HepG2 (cell line): ENCODE data around the gene AXIN2. TPM values are rescaled to one million over a fixed set of nuclear protein-coding genes. Genes with fewer than 3 reads are reported as not detected.

ENCODE experiments used
- CC2D1A ChIP-seq: sonication (generic); formaldehyde crosslinking; IDR thresholded peaks from 2 replicates; pipeline ENCODE4 v1.8.1; 2023; ENCODE audit warnings: mild to moderate bottlenecking, missing genetic modification reagents
- DR1 ChIP-seq: sonication (generic); formaldehyde crosslinking; IDR thresholded peaks from 2 replicates; pipeline ENCODE4 v1.8.0; 2021; ENCODE audit warnings: mild to moderate bottlenecking, missing genetic modification reagents, inconsistent platforms
- EZH2 ChIP-seq: conservative IDR thresholded peaks from 2 replicates; pipeline ENCODE4 v1.6.1; 2012; ENCODE audit warnings: mild to moderate bottlenecking, low read depth, low read length, moderate library complexity
- FOXM1 ChIP-seq: sonication (generic); formaldehyde crosslinking; IDR thresholded peaks from 2 replicates; pipeline ENCODE4 v1.5.0; 2020; ENCODE audit warnings: missing genetic modification reagents
- KAT8 ChIP-seq: IDR thresholded peaks from 2 replicates; pipeline ENCODE4 v1.6.1; 2016; ENCODE audit warnings: missing genetic modification reagents, missing compliant biosample characterization
- KDM5A ChIP-seq: fragments of 200-600 bp; sonication (generic); IDR thresholded peaks from 2 replicates; pipeline ENCODE4 v1.7.0; 2018; ENCODE audit warnings: antibody characterized with exemption, mild to moderate bottlenecking, low read length, borderline replicate concordance
- KLF15 ChIP-seq: sonication (generic); formaldehyde crosslinking; IDR thresholded peaks from 2 replicates; pipeline ENCODE4 v1.8.1; 2023; ENCODE audit warnings: borderline replicate concordance, mild to moderate bottlenecking, inconsistent platforms, missing genetic modification reagents, mixed read lengths
- MTF2 ChIP-seq: sonication (generic); formaldehyde crosslinking; IDR thresholded peaks from 2 replicates; pipeline ENCODE4 v1.5.0; 2020; ENCODE audit warnings: missing genetic modification reagents, borderline replicate concordance
- MXI1 ChIP-seq: IDR thresholded peaks from 3 replicates; pipeline ENCODE4 v1.6.1; 2012; ENCODE audit warnings: low read depth, low read length, inconsistent platforms, borderline replicate concordance
- NR2F6 ChIP-seq, 2 experiments: IDR thresholded peaks; 2 replicates each; pipeline ENCODE4 v1.6.1; 2016; ENCODE audit warnings: antibody characterized with exemption in 1 of 2, mild to moderate bottlenecking in 1 of 2
- PCBP1 ChIP-seq: fragments of 200-400 bp; formaldehyde crosslinking; IDR thresholded peaks from 2 replicates; pipeline ENCODE4 v1.6.1; 2017; ENCODE audit warnings: mild to moderate bottlenecking, low read depth, low read length, borderline replicate concordance
- RAD21 ChIP-seq: fragments of 450-650 bp; formaldehyde crosslinking; IDR thresholded peaks from 2 replicates; pipeline ENCODE4 v1.5.0; 2020; ENCODE audit warnings: mild to moderate bottlenecking
- REXO4 ChIP-seq: sonication (generic); formaldehyde crosslinking; IDR thresholded peaks from 2 replicates; pipeline ENCODE4 v1.8.0; 2022; ENCODE audit warnings: missing genetic modification reagents, mild to moderate bottlenecking, borderline replicate concordance
- SMAD9 ChIP-seq: sonication (generic); formaldehyde crosslinking; IDR thresholded peaks from 2 replicates; pipeline ENCODE4 v1.5.1; 2020; ENCODE audit warnings: mild to moderate bottlenecking, missing genetic modification reagents
- SP140L ChIP-seq: sonication (generic); formaldehyde crosslinking; IDR thresholded peaks from 2 replicates; pipeline ENCODE4 v1.4.0; 2020; ENCODE audit warnings: missing genetic modification reagents, borderline replicate concordance
- TCF7 ChIP-seq: sonication (generic); IDR thresholded peaks from 2 replicates; pipeline ENCODE4 v1.6.1; 2016; ENCODE audit warnings: antibody characterized with exemption, low read depth
- THYN1 ChIP-seq: sonication (generic); formaldehyde crosslinking; IDR thresholded peaks from 2 replicates; pipeline ENCODE4 v1.8.1; 2023; ENCODE audit warnings: low read depth, mild to moderate bottlenecking, moderate library complexity, missing genetic modification reagents, borderline replicate concordance
- YY1 ChIP-seq: IDR thresholded peaks from 2 replicates; pipeline ENCODE4 v1.6.1; 2011; ENCODE audit warnings: low read length, low read depth, moderate library complexity, mild to moderate bottlenecking; ENCODE audit not compliant: insufficient read depth, insufficient replicate concordance
- ZBTB1 ChIP-seq: sonication (generic); formaldehyde crosslinking; IDR thresholded peaks from 2 replicates; pipeline ENCODE4 v1.4.0; 2020; ENCODE audit warnings: missing genetic modification reagents, borderline replicate concordance
- ZNF207 ChIP-seq: fragments of 450-650 bp; IDR thresholded peaks from 2 replicates; pipeline ENCODE4 v1.6.1; 2016; ENCODE audit warnings: antibody characterized with exemption, borderline replicate concordance
- ZNF460 ChIP-seq: sonication (generic); formaldehyde crosslinking; IDR thresholded peaks from 2 replicates; pipeline ENCODE4 v1.5.1; 2020; ENCODE audit warnings: missing genetic modification reagents, mild to moderate bottlenecking, borderline replicate concordance
- ZNF713 ChIP-seq: sonication (generic); formaldehyde crosslinking; IDR thresholded peaks from 2 replicates; pipeline ENCODE4 v1.4.0; 2020; ENCODE audit warnings: mild to moderate bottlenecking, missing genetic modification reagents
- ZNF792 ChIP-seq: IDR thresholded peaks from 2 replicates; pipeline ENCODE4 v1.6.1; 2016
- polyA plus RNA-seq, 8 experiments: library from polyadenylated mRNA; depleted of rRNA in 3 of 8; stranded (reverse) in 7 of 8; unstranded in 1 of 8; fragments of >200 nt; fragmentation: Illumina TruSeq in 4 of 8; extraction: Trizol in 4 of 8; gene quantifications; 2 replicates each; pipeline versions ENCODE4 v1.2.1 to v1.2.3, GENCODE V29; 2011 to 2016; ENCODE audit warnings: low read depth in 4 of 8, missing spikeins in 1 of 8, mixed read lengths in 1 of 8; ENCODE audit not compliant: insufficient read depth in 1 of 8
- total RNA-seq, 5 experiments: library from RNA; depleted of rRNA; stranded (reverse); fragments of >200 nt; fragmentation: Illumina TruSeq; extraction: Trizol; gene quantifications; 2 replicates each; pipeline ENCODE4 v1.2.3, GENCODE V29; 2016; ENCODE audit warnings: low read depth in 1 of 5
- TF ChIP-seq, protein P1 (sequence below): sonication (generic); formaldehyde crosslinking; conservative IDR thresholded peaks from 2 replicates; pipeline ENCODE4 v1.8.0; 2022; ENCODE audit warnings: low read depth, missing genetic modification reagents
- TF ChIP-seq, protein P2 (sequence below): sonication (generic); formaldehyde crosslinking; IDR thresholded peaks from 2 replicates; pipeline ENCODE4 v1.8.1; 2022; ENCODE audit warnings: mild to moderate bottlenecking, missing genetic modification reagents
- TF ChIP-seq, protein P3 (sequence below): sonication (generic); formaldehyde crosslinking; IDR thresholded peaks from 2 replicates; pipeline ENCODE4 v1.4.0; 2020; ENCODE audit warnings: mild to moderate bottlenecking, missing genetic modification reagents
- TF ChIP-seq, protein P4 (sequence below): sonication (generic); formaldehyde crosslinking; IDR thresholded peaks from 2 replicates; pipeline ENCODE4 v1.5.1; 2020; ENCODE audit warnings: missing genetic modification reagents, mild to moderate bottlenecking, borderline replicate concordance

The AXIN2 gene
- total and polyA plus RNA-seq, 2 of the 13 experiments (the other 11 are each of a cell fraction or from before 2014, with no cell fraction given): 58.6 to 63.4 TPM

DNA sequence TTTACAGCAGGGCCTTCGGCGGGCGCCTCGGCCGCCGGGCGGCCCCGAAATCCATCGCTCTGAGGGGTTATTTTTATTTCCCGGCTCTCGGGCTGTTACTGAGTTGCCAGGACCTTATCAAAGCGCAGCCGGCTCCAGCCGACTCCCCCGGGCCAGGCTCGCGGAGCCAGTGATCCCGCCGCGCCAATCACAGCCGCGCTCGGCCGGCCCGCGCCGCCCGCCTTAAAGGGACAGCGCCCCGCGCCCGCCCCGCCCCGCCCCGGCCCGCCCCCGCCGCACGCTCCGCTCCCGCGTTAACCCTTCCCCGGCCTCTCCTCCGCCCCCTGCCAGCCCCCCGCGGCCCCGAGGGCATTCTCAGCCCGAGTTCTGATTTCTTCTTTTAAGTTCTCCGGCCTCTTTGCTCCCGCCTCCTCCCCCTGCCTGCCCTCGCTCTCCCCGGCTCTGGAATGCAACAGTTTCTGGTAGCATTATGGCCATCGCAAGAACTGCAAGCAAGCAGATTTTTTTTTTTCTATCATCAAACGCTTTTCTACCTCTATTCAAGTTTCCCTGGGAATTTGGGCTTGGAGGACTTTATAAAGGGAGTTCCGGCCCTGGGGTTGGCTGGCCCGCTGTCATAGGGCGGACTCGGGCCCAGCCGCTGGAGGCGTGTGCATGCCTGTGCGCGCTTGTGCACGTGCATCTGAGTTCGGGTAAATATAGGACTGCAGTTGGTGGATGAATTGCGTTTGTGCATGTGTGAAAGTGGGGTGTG lies at the start of gene AXIN2 (continued):
- no peak for TF ChIP-seq THYN1 (CRISPR knock-in tag)
- peak; percentile 25 for TF ChIP-seq NR2F6 (IDR thresholded peaks at IDR 0.05)
- TF ChIP-seq NR2F6 (CRISPR knock-in tag; IDR thresholded peaks at IDR 0.05): no peak; the same call in 1 of the 2 replicates
- no peak for TF ChIP-seq ZBTB1 (CRISPR knock-in tag)
- no peak; the same call in 1 of the 2 replicates for TF ChIP-seq KAT8 (CRISPR knock-in tag)
- TF ChIP-seq, protein P1, sequence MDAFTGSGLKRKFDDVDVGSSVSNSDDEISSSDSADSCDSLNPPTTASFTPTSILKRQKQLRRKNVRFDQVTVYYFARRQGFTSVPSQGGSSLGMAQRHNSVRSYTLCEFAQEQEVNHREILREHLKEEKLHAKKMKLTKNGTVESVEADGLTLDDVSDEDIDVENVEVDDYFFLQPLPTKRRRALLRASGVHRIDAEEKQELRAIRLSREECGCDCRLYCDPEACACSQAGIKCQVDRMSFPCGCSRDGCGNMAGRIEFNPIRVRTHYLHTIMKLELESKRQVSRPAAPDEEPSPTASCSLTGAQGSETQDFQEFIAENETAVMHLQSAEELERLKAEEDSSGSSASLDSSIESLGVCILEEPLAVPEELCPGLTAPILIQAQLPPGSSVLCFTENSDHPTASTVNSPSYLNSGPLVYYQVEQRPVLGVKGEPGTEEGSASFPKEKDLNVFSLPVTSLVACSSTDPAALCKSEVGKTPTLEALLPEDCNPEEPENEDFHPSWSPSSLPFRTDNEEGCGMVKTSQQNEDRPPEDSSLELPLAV (CRISPR knock-in tag): peak; percentile 60; the same call in 1 of the 2 replicates
- TF ChIP-seq ZNF713 (CRISPR knock-in tag): no peak
- TF ChIP-seq MTF2 (CRISPR knock-in tag): 0 out of 2 replicates have a peak, but pooled peaks have one; percentile 56
- no peak for TF ChIP-seq RAD21 (CRISPR knock-in tag)
- TF ChIP-seq FOXM1 (CRISPR knock-in tag): peak; percentile 77; the same call in 1 of the 2 replicates
- TF ChIP-seq ZNF207: no peak
- TF ChIP-seq, protein P2, sequence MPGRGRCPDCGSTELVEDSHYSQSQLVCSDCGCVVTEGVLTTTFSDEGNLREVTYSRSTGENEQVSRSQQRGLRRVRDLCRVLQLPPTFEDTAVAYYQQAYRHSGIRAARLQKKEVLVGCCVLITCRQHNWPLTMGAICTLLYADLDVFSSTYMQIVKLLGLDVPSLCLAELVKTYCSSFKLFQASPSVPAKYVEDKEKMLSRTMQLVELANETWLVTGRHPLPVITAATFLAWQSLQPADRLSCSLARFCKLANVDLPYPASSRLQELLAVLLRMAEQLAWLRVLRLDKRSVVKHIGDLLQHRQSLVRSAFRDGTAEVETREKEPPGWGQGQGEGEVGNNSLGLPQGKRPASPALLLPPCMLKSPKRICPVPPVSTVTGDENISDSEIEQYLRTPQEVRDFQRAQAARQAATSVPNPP (CRISPR knock-in tag): peak; percentile 92
- peak; percentile 88; the same call in 2 of the 3 replicates for TF ChIP-seq MXI1
- TF ChIP-seq SMAD9: peak; percentile 97
- peak; percentile 73 for TF ChIP-seq DR1
- TF ChIP-seq, protein P3, sequence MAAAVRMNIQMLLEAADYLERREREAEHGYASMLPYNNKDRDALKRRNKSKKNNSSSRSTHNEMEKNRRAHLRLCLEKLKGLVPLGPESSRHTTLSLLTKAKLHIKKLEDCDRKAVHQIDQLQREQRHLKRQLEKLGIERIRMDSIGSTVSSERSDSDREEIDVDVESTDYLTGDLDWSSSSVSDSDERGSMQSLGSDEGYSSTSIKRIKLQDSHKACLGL (CRISPR knock-in tag): peak; percentile 89
- TF ChIP-seq, protein P4, sequence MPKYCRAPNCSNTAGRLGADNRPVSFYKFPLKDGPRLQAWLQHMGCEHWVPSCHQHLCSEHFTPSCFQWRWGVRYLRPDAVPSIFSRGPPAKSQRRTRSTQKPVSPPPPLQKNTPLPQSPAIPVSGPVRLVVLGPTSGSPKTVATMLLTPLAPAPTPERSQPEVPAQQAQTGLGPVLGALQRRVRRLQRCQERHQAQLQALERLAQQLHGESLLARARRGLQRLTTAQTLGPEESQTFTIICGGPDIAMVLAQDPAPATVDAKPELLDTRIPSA (CRISPR knock-in tag): no peak; the same call in 1 of the 2 replicates
- peak; percentile 42 for TF ChIP-seq YY1
- TF ChIP-seq SP140L (CRISPR knock-in tag): no peak
- peak; percentile 92; the same call in 1 of the 2 replicates for TF ChIP-seq KLF15
- TF ChIP-seq EZH2: no peak
- 0 out of 2 replicates have a peak, but pooled peaks have one; percentile 16 for TF ChIP-seq ZNF460 (CRISPR knock-in tag)
- TF ChIP-seq KDM5A: no peak; the same call in 1 of the 2 replicates
- TF ChIP-seq ZNF792 (CRISPR knock-in tag): peak; percentile 15; the same call in 1 of the 2 replicates
- TF ChIP-seq PCBP1: no peak
- peak; percentile 99 for TF ChIP-seq REXO4 (CRISPR knock-in tag)
- 0 out of 2 replicates have a peak, but pooled peaks have one; percentile 51 for TF ChIP-seq CC2D1A (CRISPR knock-in tag)
- TF ChIP-seq TCF7: peak; percentile 94
